Breast epithelium (tissue), 3 donors: ENCODE data around the gene PIP4K2C.

Experiments used
- POLR2A ChIP-seq: fragments of 450-650 bp; IDR thresholded peaks from one replicate; pipeline ENCODE4 v1.6.1; 2016; ENCODE audit warnings: antibody characterized with exemption, mild to moderate bottlenecking, moderate library complexity
- TF ChIP-seq, protein P1 (sequence below), 3 donors: fragments of 450-650 bp; IDR thresholded peaks; one replicate each; pipeline ENCODE4 v1.5.1; 2016 to 2017; ENCODE audit warnings: antibody characterized with exemption in 3 of 3, mild to moderate bottlenecking in 3 of 3, moderate library complexity in 3 of 3

GRCh38 chr12:57564178-57564740 lies 26.7 kb upstream of the PIP4K2C start:
- TF ChIP-seq, protein P1, sequence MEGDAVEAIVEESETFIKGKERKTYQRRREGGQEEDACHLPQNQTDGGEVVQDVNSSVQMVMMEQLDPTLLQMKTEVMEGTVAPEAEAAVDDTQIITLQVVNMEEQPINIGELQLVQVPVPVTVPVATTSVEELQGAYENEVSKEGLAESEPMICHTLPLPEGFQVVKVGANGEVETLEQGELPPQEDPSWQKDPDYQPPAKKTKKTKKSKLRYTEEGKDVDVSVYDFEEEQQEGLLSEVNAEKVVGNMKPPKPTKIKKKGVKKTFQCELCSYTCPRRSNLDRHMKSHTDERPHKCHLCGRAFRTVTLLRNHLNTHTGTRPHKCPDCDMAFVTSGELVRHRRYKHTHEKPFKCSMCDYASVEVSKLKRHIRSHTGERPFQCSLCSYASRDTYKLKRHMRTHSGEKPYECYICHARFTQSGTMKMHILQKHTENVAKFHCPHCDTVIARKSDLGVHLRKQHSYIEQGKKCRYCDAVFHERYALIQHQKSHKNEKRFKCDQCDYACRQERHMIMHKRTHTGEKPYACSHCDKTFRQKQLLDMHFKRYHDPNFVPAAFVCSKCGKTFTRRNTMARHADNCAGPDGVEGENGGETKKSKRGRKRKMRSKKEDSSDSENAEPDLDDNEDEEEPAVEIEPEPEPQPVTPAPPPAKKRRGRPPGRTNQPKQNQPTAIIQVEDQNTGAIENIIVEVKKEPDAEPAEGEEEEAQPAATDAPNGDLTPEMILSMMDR (IDR thresholded peaks at IDR 0.05): no peak
- TF ChIP-seq POLR2A: no peak
